CD14-positive monocyte (primary cell): ENCODE measurements around the gene AGFG1. TPM values are rescaled to one million over a fixed set of nuclear protein-coding genes. Genes with fewer than 3 reads are reported as not detected.

Source experiments
- DNase-seq, 3 donors: peaks; one replicate each; pipeline ENCODE4 v3.0.0-alpha.2; 2011 to 2022
- H2AFZ ChIP-seq: 2 replicates; pipeline ENCODE4 v1.6.0; 2012; ENCODE audit warnings: mild to moderate bottlenecking, low read depth, low read length, inconsistent platforms; ENCODE audit not compliant: insufficient read depth, poor library complexity, severe bottlenecking
- H3K27ac ChIP-seq, 2 donors: 1 replicate in 1 of 2; 2 replicates in 1 of 2; pipeline ENCODE4 v1.5.1; 2012 to 2013; ENCODE audit warnings: low read length in 2 of 2, control low read depth in 1 of 2, inconsistent platforms in 1 of 2, low read depth in 1 of 2, mild to moderate bottlenecking in 1 of 2
- H3K27me3 ChIP-seq, 2 donors: one replicate each; pipeline versions ENCODE4 v1.6.0 to v1.6.1; 2011 to 2013; ENCODE audit warnings: low read length in 2 of 2; ENCODE audit not compliant: control insufficient read depth in 2 of 2, insufficient read depth in 2 of 2
- H3K36me3 ChIP-seq, 2 donors: replicated peaks in 1 of 2; 1 replicate in 1 of 2; 2 replicates in 1 of 2; pipeline versions ENCODE4 v1.5.1 to v1.6.1; 2012 to 2013; ENCODE audit warnings: low read length in 2 of 2, control low read depth in 1 of 2, inconsistent platforms in 1 of 2, mild to moderate bottlenecking in 1 of 2; ENCODE audit not compliant: insufficient read depth in 2 of 2, control insufficient read depth in 1 of 2
- H3K4me1 ChIP-seq, 2 donors: 1 replicate in 1 of 2; 2 replicates in 1 of 2; pipeline versions ENCODE4 v1.5.1 to v1.6.1; 2012 to 2013; ENCODE audit warnings: low read length in 2 of 2, control low read depth in 1 of 2, inconsistent platforms in 1 of 2, mild to moderate bottlenecking in 1 of 2, moderate library complexity in 1 of 2; ENCODE audit not compliant: insufficient read depth in 2 of 2, control insufficient read depth in 1 of 2
- H3K4me2 ChIP-seq: replicated peaks from 2 replicates; pipeline ENCODE3; 2012; ENCODE audit warnings: low read length, moderate library complexity, mild to moderate bottlenecking; ENCODE audit not compliant: poor library complexity, severe bottlenecking; ENCODE audit errors: extremely low read depth
- H3K4me3 ChIP-seq, 3 experiments: fragments of 200-600 bp in 1 of 3; sonication (generic) in 1 of 3; replicated peaks in 1 of 3; 1 replicate in 2 of 3; 2 replicates in 1 of 3; pipeline ENCODE4 v1.5.1; 2011 to 2013; ENCODE audit warnings: low read length in 3 of 3, mild to moderate bottlenecking in 3 of 3, control low read depth in 2 of 3, low read depth in 2 of 3, inconsistent platforms in 1 of 3, moderate library complexity in 1 of 3
- H3K79me2 ChIP-seq: 2 replicates; pipeline ENCODE4 v1.6.0; 2012; ENCODE audit warnings: mild to moderate bottlenecking, control low read depth, inconsistent platforms, low read length, moderate library complexity; ENCODE audit not compliant: insufficient read depth
- H3K9ac ChIP-seq: 2 replicates; pipeline ENCODE4 v1.6.0; 2017; ENCODE audit warnings: low read length, mild to moderate bottlenecking; ENCODE audit not compliant: insufficient read depth, poor library complexity, severe bottlenecking
- H3K9me3 ChIP-seq, 2 donors: replicated peaks in 1 of 2; 1 replicate in 1 of 2; 2 replicates in 1 of 2; pipeline versions ENCODE4 v1.5.1 to v1.6.1; 2012 to 2013; ENCODE audit warnings: low read length in 2 of 2, control low read depth in 1 of 2; ENCODE audit not compliant: control insufficient read depth in 1 of 2, insufficient read depth in 1 of 2
- H4K20me1 ChIP-seq: 2 replicates; pipeline ENCODE4 v1.6.0; 2012; ENCODE audit warnings: mild to moderate bottlenecking, low read length, control low read depth, moderate library complexity; ENCODE audit not compliant: insufficient read depth
- H3K27ac Mint-ChIP-seq, 7 donors: one replicate each; pipeline ENCODE4 v1.8.0; 2020; ENCODE audit warnings: mild to moderate bottlenecking in 7 of 7, mixed read lengths in 7 of 7, moderate library complexity in 6 of 7, inconsistent platforms in 2 of 7
- H3K27me3 Mint-ChIP-seq, 3 donors: one replicate each; pipeline ENCODE4 v1.8.0; 2021 to 2022; ENCODE audit warnings: low read depth in 3 of 3, mild to moderate bottlenecking in 3 of 3, mixed read lengths in 3 of 3, moderate library complexity in 3 of 3, inconsistent platforms in 1 of 3
- H3K36me3 Mint-ChIP-seq, 2 donors: one replicate each; pipeline ENCODE4 v1.8.0; 2020; ENCODE audit warnings: mixed read lengths in 2 of 2, inconsistent platforms in 1 of 2, mild to moderate bottlenecking in 1 of 2
- H3K4me1 Mint-ChIP-seq: one replicate; pipeline ENCODE4 v1.8.0; 2020; ENCODE audit warnings: mild to moderate bottlenecking, mixed read lengths
- H3K4me3 Mint-ChIP-seq, 2 donors: one replicate each; pipeline ENCODE4 v1.8.0; 2020; ENCODE audit warnings: mild to moderate bottlenecking in 2 of 2, mixed read lengths in 2 of 2, moderate library complexity in 1 of 2
- H3K9me3 Mint-ChIP-seq, 7 donors: one replicate each; pipeline ENCODE4 v1.8.0; 2020 to 2022; ENCODE audit warnings: mixed read lengths in 7 of 7, mild to moderate bottlenecking in 6 of 7, moderate library complexity in 6 of 7, inconsistent platforms in 2 of 7
- CTCF ChIP-seq: fragments of 200-600 bp; IDR thresholded peaks from one replicate; pipeline ENCODE4 v1.8.0; 2022; ENCODE audit warnings: antibody characterized with exemption, mild to moderate bottlenecking
- WGBS: methylation state at CpG from one replicate; pipeline ENCODE4 v1.1.5; 2013; ENCODE audit warnings: missing lambda C conversion rate; ENCODE audit not compliant: insufficient coverage; 5-methylcytosine and 5-hydroxymethylcytosine counted together
- intact Hi-C, 2 donors: fragments of 100-400 bp; cut with micrococcal nuclease; formaldehyde crosslinking; loops; one replicate each; pipeline versions ENCODE4 v1.15.0 to v1.15.1; 2023
- polyA plus RNA-seq, 3 donors: library from polyadenylated mRNA; depleted of rRNA in 1 of 3; unstranded in 2 of 3; stranded (reverse) in 1 of 3; fragments of 300-500 nt in 2 of 3; fragments of >200 nt in 1 of 3; fragmentation: Illumina TruSeq in 2 of 3; gene quantifications; 1 replicate in 2 of 3; 2 replicates in 1 of 3; pipeline ENCODE4 v1.2.3, GENCODE V29; 2012 to 2021

Gene AGFG1
- polyA plus RNA-seq, 3 donors, result 17.3 to 76.1 (median 56.9) TPM

DNA sequence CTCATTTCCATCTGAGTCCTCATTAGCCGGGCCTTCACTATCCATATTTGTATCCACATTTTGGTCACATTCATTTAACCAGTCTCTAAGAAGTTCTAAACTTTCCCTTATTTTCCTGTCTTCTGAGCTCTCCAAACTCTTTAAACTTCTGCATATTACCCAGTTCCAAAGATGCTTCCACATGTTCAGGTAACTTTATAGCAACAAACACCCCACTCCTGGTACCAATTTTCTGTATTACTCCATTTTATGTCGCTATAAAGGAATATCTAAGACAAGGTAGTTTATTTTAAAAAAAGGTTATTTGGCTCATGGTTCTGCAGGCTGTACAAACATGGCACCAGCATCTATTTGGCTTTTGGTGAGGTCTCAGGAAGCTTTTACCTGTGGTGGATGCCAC, 38.8 kb upstream of the AGFG1 start:
- H3K4me1 Mint-ChIP-seq, result peaks cover 60% of the 10 kb centered on the region
- Histone ChIP-seq H3K79me2 (no peaks in the 10 kb centered on the region), H3K4me3 (no peak overlapping the region), H3K27me3 (no peaks in the 10 kb centered on the region), H2AFZ (no peak overlapping the region), H4K20me1 (no peaks in the 10 kb centered on the region), H3K9ac (no peak overlapping the region), H3K9me3 (peaks cover 8 to 10% of the 10 kb centered on the region in 2 donors), H3K4me2 (no peak overlapping the region), H3K4me1 (peaks cover 45 to 85% of the 10 kb centered on the region in 2 donors), H3K36me3 (no peaks in the 10 kb centered on the region), H3K27ac (no peak overlapping the region)
- H3K27ac Mint-ChIP-seq, result peak overlapping the region in 1 of 7 donors; percentile 23
- WGBS, result 100% methylated on average over 1 of the region's 2 CpGs
- intact Hi-C loops, result no loop called here
- no peak overlapping the region for H3K4me3 Mint-ChIP-seq
- no peak for DNase-seq
- TF ChIP-seq CTCF, result no peak
- H3K36me3 Mint-ChIP-seq, result peaks cover 9 to 13% of the 10 kb centered on the region in 2 donors
- H3K27me3 Mint-ChIP-seq, result peaks cover 0 to 2% (median 0%) of the 10 kb centered on the region in 3 donors
- H3K9me3 Mint-ChIP-seq, result peaks cover 11 to 21% (median 18%) of the 10 kb centered on the region in 7 donors

DNA sequence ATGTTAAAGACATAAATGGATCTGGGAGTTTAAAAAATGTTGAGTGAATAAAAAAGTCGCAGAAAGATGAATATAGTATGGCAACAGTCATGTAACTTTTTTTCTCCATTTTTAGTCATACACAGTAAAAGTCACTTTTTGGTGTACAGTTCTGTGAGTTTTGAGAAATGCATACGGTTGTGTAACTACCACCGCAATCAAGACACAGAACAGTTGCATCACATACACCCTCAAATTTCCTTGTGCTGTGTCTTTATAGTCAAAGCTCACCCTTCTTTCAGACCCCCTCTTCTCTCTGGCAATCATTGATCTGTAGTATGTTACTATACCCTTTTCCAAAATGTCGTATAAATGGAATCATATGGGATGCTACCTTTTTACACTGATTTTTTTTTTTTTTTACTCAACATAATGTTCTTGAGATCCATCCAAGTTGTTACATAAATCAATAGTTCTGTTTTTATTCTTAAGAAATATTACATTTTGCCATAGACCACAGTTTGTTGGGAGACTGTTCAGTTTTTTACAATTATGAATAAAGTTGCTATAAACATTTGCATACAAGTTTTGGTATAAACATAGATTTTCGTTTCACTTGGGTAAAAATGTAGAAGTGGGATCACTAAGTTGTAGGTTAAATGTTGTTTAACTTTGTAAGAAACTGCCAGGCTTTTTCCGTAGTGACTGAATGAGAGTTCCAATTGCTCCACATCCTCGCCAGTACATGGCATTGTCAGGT, 35.4 kb upstream of the AGFG1 start:
- H3K4me1 ChIP-seq, result peaks cover 38 to 67% of the 10 kb centered on the region in 2 donors
- DNase-seq, result peak; percentile 78 to 89 (median 86)
- no peak for TF ChIP-seq CTCF
- peak overlapping the region in 1 of 3 experiments; percentile 48 for H3K4me3 ChIP-seq
- H3K27ac ChIP-seq, result peak overlapping the region; percentile 73 to 82
- no peaks in the 10 kb centered on the region for H4K20me1 ChIP-seq
- no peaks in the 10 kb centered on the region for H3K27me3 ChIP-seq
- H3K9me3 ChIP-seq, result peaks cover 8 to 10% of the 10 kb centered on the region in 2 donors
- WGBS, result no CpG with 5 or more reads among the region's 7 CpGs
- intact Hi-C loops, result loop anchor here in 1 of 2 donors (5.0 kb wide), 1 partner anchor 34 kb away; no protein-coding TSS in a partner anchor
- H3K27me3 Mint-ChIP-seq, result no peaks in the 10 kb centered on the region
- H3K36me3 ChIP-seq, result no peaks in the 10 kb centered on the region
- H3K4me3 Mint-ChIP-seq, result peak overlapping the region in 1 of 2 donors; percentile 46
- peaks cover 8 to 18% (median 15%) of the 10 kb centered on the region in 7 donors for H3K9me3 Mint-ChIP-seq
- H3K9ac ChIP-seq, result no peak overlapping the region
- no peaks in the 10 kb centered on the region for H3K79me2 ChIP-seq
- peaks cover 5 to 8% of the 10 kb centered on the region in 2 donors for H3K36me3 Mint-ChIP-seq
- peaks cover 51% of the 10 kb centered on the region for H3K4me1 Mint-ChIP-seq
- peak overlapping the region; percentile 57 for H3K4me2 ChIP-seq
- H2AFZ ChIP-seq, result no peak overlapping the region
- peak overlapping the region; percentile 90 to 99 (median 97) for H3K27ac Mint-ChIP-seq
